K562 (cell line): ENCODE measurements around the gene MPI. TPM values are rescaled to one million over a fixed set of nuclear protein-coding genes. Genes with fewer than 3 reads are reported as not detected.

Experiments
- ARHGAP35 ChIP-seq: fragments of 450-650 bp; IDR thresholded peaks from 2 replicates; pipeline ENCODE4 v1.6.1; 2018; ENCODE audit not compliant: partially characterized antibody
- CUX1 ChIP-seq: fragments of 200-800 bp; sonication (Bioruptor generic); IDR thresholded peaks from 2 replicates; pipeline ENCODE4 v1.6.1; 2016; ENCODE audit warnings: missing genetic modification characterization, missing compliant biosample characterization
- ILF3 ChIP-seq: fragments of 450-650 bp; IDR thresholded peaks from 2 replicates; pipeline ENCODE4 v1.6.1; 2018; ENCODE audit warnings: antibody characterized with exemption, mild to moderate bottlenecking, moderate library complexity, borderline replicate concordance
- NCOA1 ChIP-seq: fragments of 450-650 bp; IDR thresholded peaks from 2 replicates; pipeline ENCODE4 v1.6.1; 2016; ENCODE audit warnings: low read depth
- SNRNP70 ChIP-seq: fragments of 200-400 bp; formaldehyde crosslinking; optimal IDR thresholded peaks from 2 replicates; pipeline ENCODE3; 2017; ENCODE audit warnings: low read depth, low read length
- ZBTB26 ChIP-seq: fragments of 450-650 bp; formaldehyde crosslinking; IDR thresholded peaks from 2 replicates; pipeline ENCODE4 v1.4.0; 2022; ENCODE audit warnings: missing genetic modification characterization
- ZBTB40 ChIP-seq, 2 experiments: fragments of 450-650 bp in 1 of 2; sonication (generic) in 1 of 2; formaldehyde crosslinking in 1 of 2; IDR thresholded peaks; 2 replicates each; pipeline versions ENCODE4 v1.7.1 to v1.9.0; 2016 to 2022; ENCODE audit warnings: inconsistent platforms in 1 of 2, mild to moderate bottlenecking in 1 of 2, missing genetic modification reagents in 1 of 2
- ZNF668 ChIP-seq: fragments of 250-450 bp; sonication (Bioruptor Pico); IDR thresholded peaks from 2 replicates; pipeline ENCODE4 v1.8.0; 2022; ENCODE audit warnings: mild to moderate bottlenecking, inconsistent platforms
- polyA plus RNA-seq, 8 experiments: library from polyadenylated mRNA; depleted of rRNA in 4 of 8; stranded (reverse) in 5 of 8; unstranded in 3 of 8; fragments of >200 nt; fragmentation: Nextera tagmentation in 2 of 8; fragmentation: Illumina TruSeq in 1 of 8; extraction: Ambion mirVana in 2 of 8; extraction: Trizol in 1 of 8; gene quantifications; 2 replicates each; pipeline versions ENCODE4 v1.2.1 to v1.2.3, GENCODE V29; 2011 to 2014; ENCODE audit warnings: inconsistent platforms in 1 of 8, missing spikeins in 1 of 8
- total RNA-seq, 7 experiments: library from RNA; depleted of rRNA in 6 of 7; stranded (reverse); fragments of >200 nt in 6 of 7; fragmentation: Illumina TruSeq in 2 of 7; extraction: Trizol in 2 of 7; gene quantifications; 2 replicates each; pipeline versions ENCODE4 v1.2.1 to v1.2.3, GENCODE V29; 2011 to 2021; ENCODE audit warnings: low replicate concordance in 1 of 7
- TF ChIP-seq, protein P1 (sequence below): fragments of 250-450 bp; sonication (Bioruptor Pico); IDR thresholded peaks from 2 replicates; pipeline ENCODE4 v1.8.0; 2021; ENCODE audit warnings: mild to moderate bottlenecking, moderate library complexity

Gene MPI
- total and polyA plus RNA-seq, 9 of the 15 experiments (the other 6 are each of a cell fraction or from before 2014, with no cell fraction given), result 30.7 to 105 (median 40.5) TPM

GRCh38 chr15:74873036-74873755, 16.6 kb upstream of the MPI start, which contains the start of gene SCAMP2 (continued):
- TF ChIP-seq CUX1 (CRISPR knock-in tag), result no peak
- no peak for TF ChIP-seq ZNF668 (CRISPR knock-in tag)
- 0 out of 2 replicates have a peak, but pooled peaks have one; percentile 51 for TF ChIP-seq ZBTB40 (IDR thresholded peaks at IDR 0.05)
- TF ChIP-seq ZBTB40 (CRISPR knock-in tag; IDR thresholded peaks at IDR 0.05), result no peak
- no peak for TF ChIP-seq ARHGAP35
- no peak for TF ChIP-seq SNRNP70
- TF ChIP-seq ZBTB26, result no peak
- TF ChIP-seq, protein P1, sequence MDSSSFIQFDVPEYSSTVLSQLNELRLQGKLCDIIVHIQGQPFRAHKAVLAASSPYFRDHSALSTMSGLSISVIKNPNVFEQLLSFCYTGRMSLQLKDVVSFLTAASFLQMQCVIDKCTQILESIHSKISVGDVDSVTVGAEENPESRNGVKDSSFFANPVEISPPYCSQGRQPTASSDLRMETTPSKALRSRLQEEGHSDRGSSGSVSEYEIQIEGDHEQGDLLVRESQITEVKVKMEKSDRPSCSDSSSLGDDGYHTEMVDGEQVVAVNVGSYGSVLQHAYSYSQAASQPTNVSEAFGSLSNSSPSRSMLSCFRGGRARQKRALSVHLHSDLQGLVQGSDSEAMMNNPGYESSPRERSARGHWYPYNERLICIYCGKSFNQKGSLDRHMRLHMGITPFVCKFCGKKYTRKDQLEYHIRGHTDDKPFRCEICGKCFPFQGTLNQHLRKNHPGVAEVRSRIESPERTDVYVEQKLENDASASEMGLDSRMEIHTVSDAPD (CRISPR knock-in tag), result no peak
- TF ChIP-seq NCOA1, result no peak
- TF ChIP-seq ILF3, result no peak
